ENCODE data around the gene CLCN5.

- TF ChIP-seq CTCF (conservative IDR thresholded peaks at IDR 0.05; ENCODE audit: low read depth in 2 of 2) = no peak
- TF ChIP-seq POLR2AphosphoS5 (IDR thresholded peaks at IDR 0.05; ENCODE audit: low read depth) = no peak
- no peak for TF ChIP-seq REST (IDR thresholded peaks at IDR 0.05; ENCODE audit: unreplicated experiment)
- TF ChIP-seq ETS1 (IDR thresholded peaks at IDR 0.05) = no peak
- TF ChIP-seq EZH2 (IDR thresholded peaks at IDR 0.05; ENCODE audit: low read depth, unreplicated experiment) = no peak
- TF ChIP-seq STAT1 (IDR thresholded peaks at IDR 0.05; ENCODE audit: unreplicated experiment) = no peak
- TF ChIP-seq EZH2phosphoT487 (IDR thresholded peaks at IDR 0.05; ENCODE audit: unreplicated experiment) = no peak
- TF ChIP-seq NANOG (IDR thresholded peaks at IDR 0.05; ENCODE audit: borderline replicate concordance) = no peak
Observed at GRCh38 chrX:49880668-49881067, 41.7 kb upstream of the CLCN5 start.
